ENCODE data around the gene C1orf21.

C1orf21 gene

DNA sequence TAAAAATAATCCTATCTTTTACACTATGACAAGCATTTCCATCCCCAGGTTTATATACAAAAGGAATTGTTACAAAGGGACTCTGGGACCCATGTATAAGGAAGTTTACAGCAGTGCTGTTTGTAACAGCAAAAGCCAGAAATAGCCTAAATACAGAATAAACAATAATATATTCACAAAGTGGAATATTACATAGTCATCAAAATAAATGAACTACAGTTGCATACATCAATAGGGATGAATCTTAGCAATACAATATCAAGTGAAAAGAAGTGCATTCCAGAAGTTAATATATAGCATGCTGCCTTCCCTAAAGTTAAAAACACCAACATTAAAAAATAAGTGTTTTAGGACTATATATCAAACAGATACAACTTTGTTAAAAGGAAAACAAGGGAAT is 290.5 kb downstream of the C1orf21 start:
- TF ChIP-seq, protein P1, sequence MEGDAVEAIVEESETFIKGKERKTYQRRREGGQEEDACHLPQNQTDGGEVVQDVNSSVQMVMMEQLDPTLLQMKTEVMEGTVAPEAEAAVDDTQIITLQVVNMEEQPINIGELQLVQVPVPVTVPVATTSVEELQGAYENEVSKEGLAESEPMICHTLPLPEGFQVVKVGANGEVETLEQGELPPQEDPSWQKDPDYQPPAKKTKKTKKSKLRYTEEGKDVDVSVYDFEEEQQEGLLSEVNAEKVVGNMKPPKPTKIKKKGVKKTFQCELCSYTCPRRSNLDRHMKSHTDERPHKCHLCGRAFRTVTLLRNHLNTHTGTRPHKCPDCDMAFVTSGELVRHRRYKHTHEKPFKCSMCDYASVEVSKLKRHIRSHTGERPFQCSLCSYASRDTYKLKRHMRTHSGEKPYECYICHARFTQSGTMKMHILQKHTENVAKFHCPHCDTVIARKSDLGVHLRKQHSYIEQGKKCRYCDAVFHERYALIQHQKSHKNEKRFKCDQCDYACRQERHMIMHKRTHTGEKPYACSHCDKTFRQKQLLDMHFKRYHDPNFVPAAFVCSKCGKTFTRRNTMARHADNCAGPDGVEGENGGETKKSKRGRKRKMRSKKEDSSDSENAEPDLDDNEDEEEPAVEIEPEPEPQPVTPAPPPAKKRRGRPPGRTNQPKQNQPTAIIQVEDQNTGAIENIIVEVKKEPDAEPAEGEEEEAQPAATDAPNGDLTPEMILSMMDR (IDR thresholded peaks at IDR 0.05; ENCODE audit: control insufficient read depth, extremely low read depth, insufficient read depth) = no peak
- H3K4me3 ChIP-seq (ENCODE audit: low read depth, low read length) = no peak overlapping the region
- DNase-seq (ENCODE audit: low read depth) = no peak

Measured in LNCaP clone FGC (cell line).